GM23338 (cell line): Measurements from ENCODE around the gene LRMDA.

ENCODE experiments used
- ETS1 ChIP-seq: IDR thresholded peaks from 2 replicates; pipeline ENCODE4 v1.6.1; 2016; ENCODE audit warnings: antibody characterized with exemption
- EZH2 ChIP-seq: fragments of 200-600 bp; sonication (generic); IDR thresholded peaks from one replicate; pipeline ENCODE4 v1.8.0; 2017; ENCODE audit warnings: antibody characterized with exemption, mild to moderate bottlenecking, low read depth; ENCODE audit not compliant: unreplicated experiment
- JUNB ChIP-seq: IDR thresholded peaks from one replicate; pipeline ENCODE4 v1.6.1; 2016; ENCODE audit warnings: antibody characterized with exemption; ENCODE audit not compliant: unreplicated experiment
- POLR2AphosphoS5 ChIP-seq: IDR thresholded peaks from 2 replicates; pipeline ENCODE4 v1.6.1; 2016; ENCODE audit warnings: antibody characterized with exemption, low read depth
- REST ChIP-seq: IDR thresholded peaks from one replicate; pipeline ENCODE4 v1.6.1; 2018; ENCODE audit warnings: antibody characterized with exemption; ENCODE audit not compliant: unreplicated experiment
- TF ChIP-seq, protein P1 (sequence below), 2 experiments: fragments of 200-600 bp in 1 of 2; sonication (generic) in 1 of 2; conservative IDR thresholded peaks; 2 replicates each; pipeline versions ENCODE4 v1.5.1 to v1.6.1; 2016 to 2017; ENCODE audit warnings: antibody characterized with exemption in 2 of 2, low read depth in 2 of 2, mild to moderate bottlenecking in 2 of 2, moderate library complexity in 1 of 2

DNA sequence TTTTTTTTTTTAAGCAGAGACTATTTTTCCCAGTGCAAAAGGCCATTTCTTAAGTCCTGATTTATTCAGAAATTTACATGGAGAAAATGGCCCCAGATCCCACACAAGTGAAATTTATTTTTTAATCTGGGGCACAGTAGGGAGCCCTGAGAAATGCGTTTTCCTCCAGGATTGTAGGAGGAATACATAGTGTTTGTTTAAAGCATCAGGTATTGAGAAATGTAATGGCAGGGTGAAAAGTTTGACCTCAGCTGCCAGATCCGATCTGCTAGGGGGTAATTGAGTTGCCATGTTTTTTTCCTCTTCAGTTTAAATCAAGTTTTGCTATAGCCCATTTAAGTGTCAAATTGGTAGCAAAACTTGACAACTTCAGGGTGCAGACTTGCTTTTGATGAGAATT, 110.0 kb downstream of the LRMDA start:
- TF ChIP-seq ETS1 (no peak), POLR2AphosphoS5 (no peak), JUNB (no peak), REST (no peak), EZH2 (no peak)
- TF ChIP-seq, protein P1, sequence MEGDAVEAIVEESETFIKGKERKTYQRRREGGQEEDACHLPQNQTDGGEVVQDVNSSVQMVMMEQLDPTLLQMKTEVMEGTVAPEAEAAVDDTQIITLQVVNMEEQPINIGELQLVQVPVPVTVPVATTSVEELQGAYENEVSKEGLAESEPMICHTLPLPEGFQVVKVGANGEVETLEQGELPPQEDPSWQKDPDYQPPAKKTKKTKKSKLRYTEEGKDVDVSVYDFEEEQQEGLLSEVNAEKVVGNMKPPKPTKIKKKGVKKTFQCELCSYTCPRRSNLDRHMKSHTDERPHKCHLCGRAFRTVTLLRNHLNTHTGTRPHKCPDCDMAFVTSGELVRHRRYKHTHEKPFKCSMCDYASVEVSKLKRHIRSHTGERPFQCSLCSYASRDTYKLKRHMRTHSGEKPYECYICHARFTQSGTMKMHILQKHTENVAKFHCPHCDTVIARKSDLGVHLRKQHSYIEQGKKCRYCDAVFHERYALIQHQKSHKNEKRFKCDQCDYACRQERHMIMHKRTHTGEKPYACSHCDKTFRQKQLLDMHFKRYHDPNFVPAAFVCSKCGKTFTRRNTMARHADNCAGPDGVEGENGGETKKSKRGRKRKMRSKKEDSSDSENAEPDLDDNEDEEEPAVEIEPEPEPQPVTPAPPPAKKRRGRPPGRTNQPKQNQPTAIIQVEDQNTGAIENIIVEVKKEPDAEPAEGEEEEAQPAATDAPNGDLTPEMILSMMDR (conservative IDR thresholded peaks at IDR 0.05; ENCODE audit: low read depth in 2 of 2): no peak
